ENCODE results near the gene EFHC1.

Gene EFHC1

GRCh38 chr6:52540286-52540902 is 120.3 kb downstream of the EFHC1 start:
- Histone ChIP-seq H3K27ac (ENCODE audit: poor library complexity, severe bottlenecking) (peak overlapping the region; percentile 89), H3K36me3 (ENCODE audit: low read depth) (peaks cover 9% of the 10 kb centered on the region), H3K9me3 (ENCODE audit: severe bottlenecking) (no peaks in the 10 kb centered on the region), H3K27me3 (ENCODE audit: insufficient read depth, poor library complexity, severe bottlenecking) (no peaks in the 10 kb centered on the region), H3K4me1 (ENCODE audit: insufficient read depth, poor library complexity, severe bottlenecking) (peaks cover 74% of the 10 kb centered on the region), H3K4me3 (ENCODE audit: severe bottlenecking) (no peak overlapping the region)
- no peak for ATAC-seq (ENCODE audit: low read depth)
- TF ChIP-seq CTCF (IDR thresholded peaks at IDR 0.05; ENCODE audit: poor library complexity, severe bottlenecking), result no peak
- DNase-seq (ENCODE audit: low spot score), result no peak

GRCh38 chr6:52541135-52541534 is 121.0 kb downstream of the EFHC1 start:
- ATAC-seq (ENCODE audit: low read depth), result no peak
- Histone ChIP-seq H3K4me3 (ENCODE audit: severe bottlenecking) (no peak overlapping the region), H3K36me3 (ENCODE audit: low read depth) (peaks cover 6% of the 10 kb centered on the region; the same call in 1 of the 2 replicates), H3K9me3 (ENCODE audit: severe bottlenecking) (no peaks in the 10 kb centered on the region), H3K4me1 (ENCODE audit: insufficient read depth, poor library complexity, severe bottlenecking) (peaks cover 81% of the 10 kb centered on the region), H3K27me3 (ENCODE audit: insufficient read depth, poor library complexity, severe bottlenecking) (no peaks in the 10 kb centered on the region), H3K27ac (ENCODE audit: poor library complexity, severe bottlenecking) (peak overlapping the region; percentile 89)
- DNase-seq (ENCODE audit: low spot score), result no peak
- TF ChIP-seq CTCF (IDR thresholded peaks at IDR 0.05; ENCODE audit: poor library complexity, severe bottlenecking), result no peak

GRCh38 chr6:52543262-52543661 is 123.1 kb downstream of the EFHC1 start:
- TF ChIP-seq CTCF (IDR thresholded peaks at IDR 0.05; ENCODE audit: poor library complexity, severe bottlenecking), result no peak
- H3K9me3 ChIP-seq (ENCODE audit: severe bottlenecking), result no peaks in the 10 kb centered on the region
- H3K4me3 ChIP-seq (ENCODE audit: severe bottlenecking), result no peak overlapping the region
- DNase-seq (ENCODE audit: low spot score) (no peak), ATAC-seq (ENCODE audit: low read depth) (no peak)
- H3K4me1 ChIP-seq (ENCODE audit: insufficient read depth, poor library complexity, severe bottlenecking), result peaks cover 73% of the 10 kb centered on the region
- H3K36me3 ChIP-seq (ENCODE audit: low read depth), result peaks cover 8% of the 10 kb centered on the region; the same call in 1 of the 2 replicates
- no peaks in the 10 kb centered on the region for H3K27me3 ChIP-seq (ENCODE audit: insufficient read depth, poor library complexity, severe bottlenecking)
- H3K27ac ChIP-seq (ENCODE audit: poor library complexity, severe bottlenecking), result peak overlapping the region; percentile 89

- H3K4me1 ChIP-seq (ENCODE audit: insufficient read depth, poor library complexity, severe bottlenecking), result peaks cover 67% of the 10 kb centered on the region
- peak; percentile 71 for ATAC-seq (ENCODE audit: low read depth)
- no peak for DNase-seq (ENCODE audit: low spot score)
- TF ChIP-seq CTCF (IDR thresholded peaks at IDR 0.05; ENCODE audit: poor library complexity, severe bottlenecking), result no peak
- no peak overlapping the region for H3K4me3 ChIP-seq (ENCODE audit: severe bottlenecking)
- no peaks in the 10 kb centered on the region for H3K9me3 ChIP-seq (ENCODE audit: severe bottlenecking)
- H3K27me3 ChIP-seq (ENCODE audit: insufficient read depth, poor library complexity, severe bottlenecking), result no peaks in the 10 kb centered on the region
- H3K27ac ChIP-seq (ENCODE audit: poor library complexity, severe bottlenecking), result peak overlapping the region; percentile 89
- peaks cover 8% of the 10 kb centered on the region; the same call in 1 of the 2 replicates for H3K36me3 ChIP-seq (ENCODE audit: low read depth)
Measured at GRCh38 chr6:52543729-52544601, 123.8 kb downstream of the EFHC1 start.

Measured in RWPE2 (cell line).